Gastrocnemius medialis (tissue), 4 donors: Measurements from ENCODE around the gene ZBTB7A.

Source experiments
- CTCF ChIP-seq, 5 experiments: fragments of 450-650 bp in 3 of 5; fragments of 200-600 bp in 2 of 5; sonication (generic) in 2 of 5; IDR thresholded peaks in 4 of 5; conservative IDR thresholded peaks in 1 of 5; 1 replicate in 4 of 5; 2 replicates in 1 of 5; pipeline ENCODE4 v1.5.1; 2016 to 2019; ENCODE audit warnings: antibody characterized with exemption in 5 of 5, mild to moderate bottlenecking in 3 of 5, moderate library complexity in 3 of 5
- POLR2A ChIP-seq, 2 donors: fragments of 450-650 bp; IDR thresholded peaks; one replicate each; pipeline ENCODE4 v1.6.1; 2017; ENCODE audit warnings: antibody characterized with exemption in 2 of 2, mild to moderate bottlenecking in 2 of 2, moderate library complexity in 2 of 2

- no peak for TF ChIP-seq CTCF (IDR thresholded peaks at IDR 0.05 in 4 of 5, conservative IDR thresholded peaks at IDR 0.05 in 1 of 5)
- TF ChIP-seq POLR2A (IDR thresholded peaks at IDR 0.05): no peak
Observed at GRCh38 chr19:4095488-4095844, 28.8 kb upstream of the ZBTB7A start.
